ENCODE results near the gene USP17L25. TPM values are rescaled to one million over a fixed set of nuclear protein-coding genes. Genes with fewer than 3 reads are reported as not detected.

Gene USP17L25
- not detected in 2 replicates for total RNA-seq

GRCh38 chr4:9329611-9330010 lies at the start of gene USP17L25:
Gene USP17L25 (plus strand): TSS chr4:9329911. CDS start chr4:9329911, 0 bp downstream.

GRCh38 chr4:9324865-9325264 lies 4.8 kb upstream of the USP17L25 start, which contains the start of gene USP17L24:
Gene USP17L24 (plus strand): TSS chr4:9325165. CDS start chr4:9325165, 0 bp downstream.

GRCh38 chr4:9334358-9334757 lies 4.6 kb downstream of the USP17L25 start, which contains the start of gene USP17L26:
Gene USP17L26 (plus strand): TSS chr4:9334658. CDS start chr4:9334658, 0 bp downstream.

GRCh38 chr4:9339103-9339502 lies 9.4 kb downstream of the USP17L25 start, which contains the start of gene USP17L5:
Gene USP17L5 (plus strand): TSS chr4:9339403. CDS start chr4:9339403, 0 bp downstream.

GRCh38 chr4:9343848-9344247 lies 14.1 kb downstream of the USP17L25 start, which contains the start of gene USP17L27:
Gene USP17L27 (plus strand): TSS chr4:9344148. CDS start chr4:9344148, 0 bp downstream.

GRCh38 chr4:9348593-9348992 lies 18.9 kb downstream of the USP17L25 start, which contains the start of gene USP17L28:
Gene USP17L28 (plus strand): TSS chr4:9348893. CDS start chr4:9348893, 0 bp downstream.

GRCh38 chr4:9353338-9353737 lies 23.6 kb downstream of the USP17L25 start, which contains the start of gene USP17L29:
Gene USP17L29 (plus strand): TSS chr4:9353638. CDS start chr4:9353638, 0 bp downstream.

GRCh38 chr4:9362829-9363228 lies 33.1 kb downstream of the USP17L25 start, which contains the start of gene USP17L30:
Gene USP17L30 (plus strand): TSS chr4:9363129. CDS start chr4:9363129, 0 bp downstream.

Other genes starting within 250 kb of the USP17L25 start
- gene FAM90A26, start 159.5 kb upstream of the USP17L25 start, total RNA-seq = not detected in 2 replicates
- gene USP17L10, start 119.3 kb upstream of the USP17L25 start, total RNA-seq = not detected in 2 replicates
- gene USP17L11, start 114.5 kb upstream of the USP17L25 start, total RNA-seq = not detected in 2 replicates
- gene USP17L12, start 109.8 kb upstream of the USP17L25 start, total RNA-seq = not detected in 2 replicates
- gene USP17L13, start 105.0 kb upstream of the USP17L25 start, total RNA-seq = not detected in 2 replicates
- not detected in 2 replicates for gene USP17L15, start 95.5 kb upstream of the USP17L25 start, total RNA-seq
- gene USP17L17, start 86.0 kb upstream of the USP17L25 start, total RNA-seq = not detected in 2 replicates
- not detected in 2 replicates for gene USP17L18, start 81.3 kb upstream of the USP17L25 start, total RNA-seq
- not detected in 2 replicates for gene USP17L19, start 76.5 kb upstream of the USP17L25 start, total RNA-seq
- not detected in 2 replicates for gene USP17L20, start 71.8 kb upstream of the USP17L25 start, total RNA-seq
- gene USP17L21, start 67.0 kb upstream of the USP17L25 start, total RNA-seq = not detected in 2 replicates
- not detected in 2 replicates for gene USP17L22, start 62.3 kb upstream of the USP17L25 start, total RNA-seq
- not detected in 2 replicates for gene USP17L24, start 4.7 kb upstream of the USP17L25 start, total RNA-seq
- gene USP17L26, start 4.7 kb downstream of the USP17L25 start, total RNA-seq = not detected in 2 replicates
- not detected in 2 replicates for gene USP17L5, start 9.5 kb downstream of the USP17L25 start, total RNA-seq
- gene USP17L27, start 14.2 kb downstream of the USP17L25 start, total RNA-seq = not detected in 2 replicates
- gene USP17L28, start 19.0 kb downstream of the USP17L25 start, total RNA-seq = not detected in 2 replicates
- not detected in 2 replicates for gene USP17L29, start 23.7 kb downstream of the USP17L25 start, total RNA-seq
- not detected in 2 replicates for gene USP17L30, start 33.2 kb downstream of the USP17L25 start, total RNA-seq
- gene DEFB131A, start 114.5 kb downstream of the USP17L25 start, total RNA-seq = not detected in 2 replicates

Data from smooth muscle cell of the pulmonary artery (primary cell).